HepG2 (cell line): ENCODE data around the gene WNT7A. TPM values are rescaled to one million over a fixed set of nuclear protein-coding genes. Genes with fewer than 3 reads are reported as not detected.

Experiments
- ATAC-seq: fragments of 200-7000 bp; cut with Tn5 transposase; 3 replicates; pipeline ENCODE4 v1.9.1; 2020; ENCODE audit warnings: mild to moderate bottlenecking, moderate library complexity
- BruUV-seq: library from RNA; stranded (reverse); fragments of 400-500 nt; replicated peaks from 2 replicates; lab custom pipeline; 2021; lab: Mats Ljungman, UMichigan
- CTCF ChIA-PET: fragments of 300-600 bp; formaldehyde crosslinking; extraction: SDS; loops from one replicate; lab custom pipeline; 2021; ENCODE audit warnings: low total read pairs, inconsistent platforms, low intra/inter-chr PET ratio; lab: Yijun Ruan, JAX
- POLR2A ChIA-PET: fragments of 350-600 bp; sonication (Branson Sonifier 250); formaldehyde crosslinking; loops from one replicate; lab custom pipeline; 2020; ENCODE audit warnings: antibody characterized with exemption, inconsistent platforms; lab: Yijun Ruan, JAX
- DNase-seq: peaks from one replicate; pipeline ENCODE4 v3.0.0-alpha.2; 2015; ENCODE audit warnings: low spot score
- FAIRE-seq: peaks from 3 replicates; lab custom pipeline; 2011; peaks lifted over from hg19 to GRCh38; lab: Jason Lieb, UNC
- H2AFZ ChIP-seq: one replicate; pipeline ENCODE4 v1.6.1; 2011; ENCODE audit warnings: low read length, inconsistent platforms
- H3K27ac ChIP-seq: fragments of 300-600 bp; 3 replicates; pipeline ENCODE4 v1.8.0; 2011; ENCODE audit warnings: mixed run types, mild to moderate bottlenecking, mixed read lengths, low read length, inconsistent platforms; ENCODE audit not compliant: insufficient read depth; ENCODE audit errors: extremely low read length
- H3K27me3 ChIP-seq, 2 experiments: fragments of 200-600 bp in 1 of 2; 2 replicates in 1 of 2; 3 replicates in 1 of 2; pipeline versions ENCODE4 v1.6.0 to v1.8.0; 2011; ENCODE audit warnings: low read length in 2 of 2, mild to moderate bottlenecking in 2 of 2, moderate library complexity in 2 of 2, inconsistent platforms in 1 of 2; ENCODE audit not compliant: insufficient read depth in 2 of 2, control insufficient read depth in 1 of 2
- H3K36me3 ChIP-seq, 2 experiments: fragments of 200-600 bp in 1 of 2; replicated peaks in 1 of 2; 2 replicates in 1 of 2; 3 replicates in 1 of 2; pipeline versions ENCODE4 v1.5.1 to v1.8.0; 2011; ENCODE audit warnings: low read length in 2 of 2, inconsistent platforms in 1 of 2; ENCODE audit not compliant: insufficient read depth in 2 of 2, control insufficient read depth in 1 of 2
- H3K4me1 ChIP-seq: 2 replicates; pipeline ENCODE4 v1.5.1; 2012; ENCODE audit warnings: low read length, inconsistent platforms; ENCODE audit not compliant: insufficient read depth
- H3K4me2 ChIP-seq: 2 replicates; pipeline ENCODE4 v1.6.0; 2011; ENCODE audit warnings: low read depth, low read length, inconsistent platforms
- H3K4me3 ChIP-seq, 3 experiments: fragments of 200-600 bp in 1 of 3; sonication (generic), shearing (Covaris generic) in 1 of 3; replicated peaks in 1 of 3; 2 replicates each; pipeline ENCODE4 v1.5.1; 2011 to 2016; ENCODE audit warnings: low read length in 3 of 3, inconsistent platforms in 2 of 3, low read depth in 2 of 3, mild to moderate bottlenecking in 2 of 3, control low read depth in 1 of 3, mixed read lengths in 1 of 3; ENCODE audit not compliant: insufficient read depth in 1 of 3
- H3K79me2 ChIP-seq: one replicate; pipeline ENCODE4 v1.6.1; 2011; ENCODE audit warnings: low read length, inconsistent platforms; ENCODE audit not compliant: insufficient read depth
- H3K9ac ChIP-seq: 2 replicates; pipeline ENCODE4 v1.6.0; 2011; ENCODE audit warnings: mild to moderate bottlenecking, low read depth, low read length, inconsistent platforms; ENCODE audit not compliant: insufficient read depth
- H3K9me3 ChIP-seq: 2 replicates; pipeline ENCODE4 v1.5.1; 2012; ENCODE audit warnings: mild to moderate bottlenecking, low read length
- H4K20me1 ChIP-seq: 2 replicates; pipeline ENCODE4 v1.6.0; 2011; ENCODE audit warnings: inconsistent platforms, mild to moderate bottlenecking, low read length, moderate library complexity; ENCODE audit not compliant: insufficient read depth
- CREB1 ChIP-seq, 2 experiments: fragments of 450-650 bp in 1 of 2; IDR thresholded peaks; 2 replicates each; pipeline ENCODE4 v1.6.1; 2016 to 2017; ENCODE audit warnings: control low read depth in 1 of 2, mild to moderate bottlenecking in 1 of 2, missing compliant biosample characterization in 1 of 2, missing genetic modification characterization in 1 of 2
- ELF4 ChIP-seq: sonication (generic); formaldehyde crosslinking; IDR thresholded peaks from 2 replicates; pipeline ENCODE4 v1.5.0; 2020; ENCODE audit warnings: missing genetic modification reagents, mild to moderate bottlenecking, moderate library complexity, borderline replicate concordance
- NR2F6 ChIP-seq, 2 experiments: IDR thresholded peaks; 2 replicates each; pipeline ENCODE4 v1.6.1; 2016; ENCODE audit warnings: antibody characterized with exemption in 1 of 2, mild to moderate bottlenecking in 1 of 2
- NR3C1 ChIP-seq: sonication (generic); formaldehyde crosslinking; IDR thresholded peaks from 2 replicates; pipeline ENCODE4 v1.4.0; 2020; ENCODE audit warnings: missing genetic modification reagents
- SNRNP70 ChIP-seq: fragments of 200-400 bp; formaldehyde crosslinking; IDR thresholded peaks from 2 replicates; pipeline ENCODE4 v1.6.1; 2017; ENCODE audit warnings: mild to moderate bottlenecking, low read depth, low read length, moderate library complexity
- ZBTB1 ChIP-seq: sonication (generic); formaldehyde crosslinking; IDR thresholded peaks from 2 replicates; pipeline ENCODE4 v1.4.0; 2020; ENCODE audit warnings: missing genetic modification reagents, borderline replicate concordance
- ZNF253 ChIP-seq: sonication (generic); formaldehyde crosslinking; IDR thresholded peaks from 2 replicates; pipeline ENCODE4 v1.8.0; 2022; ENCODE audit warnings: mild to moderate bottlenecking, missing genetic modification reagents, borderline replicate concordance
- ZNF383 ChIP-seq: sonication (generic); formaldehyde crosslinking; IDR thresholded peaks from 2 replicates; pipeline ENCODE4 v1.4.0; 2020; ENCODE audit warnings: missing genetic modification reagents, mild to moderate bottlenecking, borderline replicate concordance
- ZNF713 ChIP-seq: sonication (generic); formaldehyde crosslinking; IDR thresholded peaks from 2 replicates; pipeline ENCODE4 v1.4.0; 2020; ENCODE audit warnings: mild to moderate bottlenecking, missing genetic modification reagents
- WGBS: methylation state at CpG from one replicate; pipeline ENCODE4 v1.1.6; 2017; ENCODE audit warnings: low lambda C conversion rate; 5-methylcytosine and 5-hydroxymethylcytosine counted together
- in situ Hi-C: cut with HindIII; loops from 2 replicates; pipeline ENCODE4 v1.10.0; 2017; ENCODE audit warnings: low pct_unique_long_range_greater_than_20kb; ENCODE audit not compliant: extremely low pct_ligation_motif_present
- intact Hi-C: fragments of 100-400 bp; cut with micrococcal nuclease; formaldehyde crosslinking; loops from one replicate; pipeline ENCODE4 v1.10.0; 2022; ENCODE audit not compliant: unreplicated experiment
- polyA plus RNA-seq, 8 experiments: library from polyadenylated mRNA; depleted of rRNA in 3 of 8; stranded (reverse) in 7 of 8; unstranded in 1 of 8; fragments of >200 nt; fragmentation: Illumina TruSeq in 4 of 8; extraction: Trizol in 4 of 8; gene quantifications; 2 replicates each; pipeline versions ENCODE4 v1.2.1 to v1.2.3, GENCODE V29; 2011 to 2016; ENCODE audit warnings: low read depth in 4 of 8, missing spikeins in 1 of 8, mixed read lengths in 1 of 8; ENCODE audit not compliant: insufficient read depth in 1 of 8
- total RNA-seq, 5 experiments: library from RNA; depleted of rRNA; stranded (reverse); fragments of >200 nt; fragmentation: Illumina TruSeq; extraction: Trizol; gene quantifications; 2 replicates each; pipeline ENCODE4 v1.2.3, GENCODE V29; 2016; ENCODE audit warnings: low read depth in 1 of 5

Gene WNT7A
- total and polyA plus RNA-seq, 2 of the 13 experiments (the other 11 are each of a cell fraction or from before 2014, with no cell fraction given) = not detected

GRCh38 chr3:13792512-13793371, 87.1 kb downstream of the WNT7A start:
- WGBS = 17% methylated on average over 17 of the region's 29 CpGs
- H3K79me2 ChIP-seq = no peaks in the 10 kb centered on the region
- H3K27me3 ChIP-seq = peaks cover 19 to 90% of the 10 kb centered on the region in 2 experiments
- CTCF ChIA-PET = no interaction called here
- no peak overlapping the region for H3K4me2 ChIP-seq
- no peaks in the 10 kb centered on the region for H3K4me1 ChIP-seq
- FAIRE-seq (no peak), DNase-seq (no peak), ATAC-seq (no peak)
- H4K20me1 ChIP-seq = peaks cover 6% of the 10 kb centered on the region; the same call in 1 of the 2 replicates
- no peak overlapping the region for H2AFZ ChIP-seq
- H3K4me3 ChIP-seq = no peak overlapping the region
- H3K9me3 ChIP-seq = no peaks in the 10 kb centered on the region
- in situ Hi-C loops = no loop called here
- H3K36me3 ChIP-seq = no peaks in the 10 kb centered on the region
- intact Hi-C loops = no loop called here
- TF ChIP-seq ELF4 (no peak), ZBTB1 (CRISPR knock-in tag) (no peak), NR3C1 (CRISPR knock-in tag) (no peak), NR2F6 (IDR thresholded peaks at IDR 0.05) (no peak), NR2F6 (CRISPR knock-in tag; IDR thresholded peaks at IDR 0.05) (no peak), ZNF253 (CRISPR knock-in tag) (no peak), CREB1 (IDR thresholded peaks at IDR 0.05) (no peak), CREB1 (CRISPR knock-in tag; IDR thresholded peaks at IDR 0.05) (no peak), ZNF383 (CRISPR knock-in tag) (no peak), ZNF713 (CRISPR knock-in tag) (no peak), SNRNP70 (no peak)
- no peak overlapping the region for H3K9ac ChIP-seq
- no peak overlapping the region for H3K27ac ChIP-seq
- BruUV-seq = no TSS peak
- POLR2A ChIA-PET = no interaction called here
